Measurements from ENCODE around the gene SOX10. TPM values are rescaled to one million over a fixed set of nuclear protein-coding genes. Genes with fewer than 3 reads are reported as not detected.

Gene SOX10
- total RNA-seq, 1 donor from 2014 or later: not detected

DNA sequence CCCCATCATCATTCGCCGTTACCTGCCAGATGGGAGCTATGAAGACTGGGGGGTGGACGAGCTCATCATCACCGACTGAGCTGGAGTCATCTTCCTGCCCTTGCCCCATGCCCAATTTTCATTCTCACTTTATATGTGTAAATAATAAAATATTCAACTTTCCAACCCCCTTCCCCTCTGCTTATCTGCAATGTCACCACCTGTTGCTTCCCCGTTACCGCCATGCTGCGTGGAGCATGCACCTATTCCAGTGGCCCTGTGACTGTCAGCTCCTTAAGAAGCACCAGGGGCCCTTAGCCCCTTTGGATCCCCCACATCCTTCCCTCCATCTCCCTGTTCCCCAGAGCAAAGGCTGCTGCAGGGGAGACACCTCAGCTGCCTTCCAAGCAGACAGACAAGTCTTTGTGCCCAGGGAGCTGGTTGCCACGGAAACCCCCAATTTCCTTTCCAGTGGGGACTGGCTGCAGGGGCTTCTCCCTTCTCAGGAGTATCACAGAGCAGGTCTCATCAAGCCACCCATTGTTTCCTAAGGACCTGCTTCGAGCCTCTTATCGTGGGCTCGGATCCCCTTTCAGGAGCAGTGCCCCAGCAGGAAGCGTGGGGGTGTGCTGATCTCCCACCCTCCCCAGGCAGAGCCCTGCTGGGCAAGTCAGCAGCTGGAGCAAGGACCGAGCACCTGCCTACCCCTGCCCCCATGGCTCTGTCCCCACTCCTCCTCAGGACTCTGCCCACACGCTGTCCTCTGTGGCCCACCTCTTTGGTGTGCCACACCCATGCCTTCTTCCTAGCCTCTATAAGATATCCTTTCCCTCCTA lies 16.5 kb downstream of the SOX10 start:
- Mint-ChIP-seq H3K27me3 (ENCODE audit: unreplicated experiment) (no peaks in the 10 kb centered on the region), H3K36me3 (ENCODE audit: unreplicated experiment) (peaks cover 26% of the 10 kb centered on the region), H3K27ac (ENCODE audit: unreplicated experiment) (no peak overlapping the region), H3K9me3 (ENCODE audit: unreplicated experiment) (no peaks in the 10 kb centered on the region), H3K4me3 (ENCODE audit: unreplicated experiment) (no peak overlapping the region), H3K4me1 (ENCODE audit: unreplicated experiment) (peaks cover 8% of the 10 kb centered on the region)
- DNase-seq (ENCODE audit: extremely low spot score, unreplicated experiment): no peak
- TF ChIP-seq, protein P1, sequence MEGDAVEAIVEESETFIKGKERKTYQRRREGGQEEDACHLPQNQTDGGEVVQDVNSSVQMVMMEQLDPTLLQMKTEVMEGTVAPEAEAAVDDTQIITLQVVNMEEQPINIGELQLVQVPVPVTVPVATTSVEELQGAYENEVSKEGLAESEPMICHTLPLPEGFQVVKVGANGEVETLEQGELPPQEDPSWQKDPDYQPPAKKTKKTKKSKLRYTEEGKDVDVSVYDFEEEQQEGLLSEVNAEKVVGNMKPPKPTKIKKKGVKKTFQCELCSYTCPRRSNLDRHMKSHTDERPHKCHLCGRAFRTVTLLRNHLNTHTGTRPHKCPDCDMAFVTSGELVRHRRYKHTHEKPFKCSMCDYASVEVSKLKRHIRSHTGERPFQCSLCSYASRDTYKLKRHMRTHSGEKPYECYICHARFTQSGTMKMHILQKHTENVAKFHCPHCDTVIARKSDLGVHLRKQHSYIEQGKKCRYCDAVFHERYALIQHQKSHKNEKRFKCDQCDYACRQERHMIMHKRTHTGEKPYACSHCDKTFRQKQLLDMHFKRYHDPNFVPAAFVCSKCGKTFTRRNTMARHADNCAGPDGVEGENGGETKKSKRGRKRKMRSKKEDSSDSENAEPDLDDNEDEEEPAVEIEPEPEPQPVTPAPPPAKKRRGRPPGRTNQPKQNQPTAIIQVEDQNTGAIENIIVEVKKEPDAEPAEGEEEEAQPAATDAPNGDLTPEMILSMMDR (IDR thresholded peaks at IDR 0.05): no peak

DNA sequence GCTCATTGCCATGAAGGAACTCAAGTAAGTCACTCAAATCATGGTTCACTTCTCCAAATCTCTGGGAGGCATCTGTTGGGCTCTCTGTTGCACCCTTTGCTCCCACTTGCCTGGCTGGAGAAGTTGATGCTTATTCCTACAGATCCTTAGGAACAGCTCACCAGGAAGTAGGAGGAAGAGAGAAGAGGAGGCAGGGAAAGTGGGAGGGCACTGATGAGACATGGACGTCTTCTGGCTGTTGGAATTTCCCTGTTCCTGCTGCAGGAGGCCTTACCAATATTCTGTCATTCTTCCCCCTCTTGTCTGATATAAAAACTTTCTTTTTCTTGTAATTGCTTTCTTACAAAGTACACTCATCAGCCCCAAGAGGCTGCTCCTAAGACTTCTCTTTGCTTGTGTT lies 17.2 kb downstream of the SOX10 start:
- TF ChIP-seq, protein P1 (IDR thresholded peaks at IDR 0.05): no peak
- Mint-ChIP-seq H3K27ac (ENCODE audit: unreplicated experiment) (no peak overlapping the region), H3K4me3 (ENCODE audit: unreplicated experiment) (no peak overlapping the region), H3K4me1 (ENCODE audit: unreplicated experiment) (peaks cover 8% of the 10 kb centered on the region), H3K27me3 (ENCODE audit: unreplicated experiment) (no peaks in the 10 kb centered on the region), H3K36me3 (ENCODE audit: unreplicated experiment) (peaks cover 30% of the 10 kb centered on the region), H3K9me3 (ENCODE audit: unreplicated experiment) (no peaks in the 10 kb centered on the region)
- DNase-seq (ENCODE audit: extremely low spot score, unreplicated experiment): no peak

DNA sequence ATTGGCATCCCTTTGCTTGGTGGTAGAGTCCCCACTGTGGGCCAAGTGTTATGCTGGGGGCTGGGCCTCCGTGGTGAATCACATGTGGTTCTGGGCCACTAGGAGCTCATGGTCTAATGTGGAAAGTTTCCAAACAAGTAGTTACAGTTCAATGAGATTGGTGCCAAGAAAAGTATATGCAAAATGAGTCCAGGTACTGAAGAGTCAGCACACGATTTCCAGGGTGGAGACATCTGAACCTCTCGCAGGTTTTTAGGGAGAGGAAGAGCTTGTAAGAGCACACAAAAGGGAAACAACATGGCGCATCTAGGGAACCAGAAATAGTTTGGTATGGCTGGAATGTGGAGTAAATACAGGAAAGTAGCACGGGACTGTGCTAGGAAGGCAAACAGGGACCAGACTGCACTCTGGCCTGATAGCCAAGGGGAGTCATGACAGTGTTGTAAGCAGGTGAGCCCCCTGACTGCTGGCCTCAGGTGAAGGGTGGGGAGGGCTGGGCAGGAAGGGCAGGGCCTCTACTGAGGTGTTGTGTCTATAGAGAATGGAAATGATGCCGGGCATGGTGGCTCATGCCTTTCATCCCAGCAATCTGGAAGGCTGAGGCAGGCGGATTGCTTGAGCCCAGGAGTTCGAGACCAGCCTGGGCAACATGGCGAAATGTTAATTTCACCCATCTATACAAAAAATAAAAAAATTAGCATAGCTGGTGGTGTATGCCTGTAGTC lies 18.3 kb downstream of the SOX10 start:
- H3K27me3 Mint-ChIP-seq (ENCODE audit: unreplicated experiment): no peaks in the 10 kb centered on the region
- TF ChIP-seq, protein P1 (IDR thresholded peaks at IDR 0.05): no peak
- peaks cover 8% of the 10 kb centered on the region for H3K4me1 Mint-ChIP-seq (ENCODE audit: unreplicated experiment)
- no peak overlapping the region for H3K4me3 Mint-ChIP-seq (ENCODE audit: unreplicated experiment)
- H3K9me3 Mint-ChIP-seq (ENCODE audit: unreplicated experiment): no peaks in the 10 kb centered on the region
- H3K27ac Mint-ChIP-seq (ENCODE audit: unreplicated experiment): peak overlapping the region; percentile 54
- DNase-seq (ENCODE audit: extremely low spot score, unreplicated experiment): no peak
- peaks cover 38% of the 10 kb centered on the region for H3K36me3 Mint-ChIP-seq (ENCODE audit: unreplicated experiment)

DNA sequence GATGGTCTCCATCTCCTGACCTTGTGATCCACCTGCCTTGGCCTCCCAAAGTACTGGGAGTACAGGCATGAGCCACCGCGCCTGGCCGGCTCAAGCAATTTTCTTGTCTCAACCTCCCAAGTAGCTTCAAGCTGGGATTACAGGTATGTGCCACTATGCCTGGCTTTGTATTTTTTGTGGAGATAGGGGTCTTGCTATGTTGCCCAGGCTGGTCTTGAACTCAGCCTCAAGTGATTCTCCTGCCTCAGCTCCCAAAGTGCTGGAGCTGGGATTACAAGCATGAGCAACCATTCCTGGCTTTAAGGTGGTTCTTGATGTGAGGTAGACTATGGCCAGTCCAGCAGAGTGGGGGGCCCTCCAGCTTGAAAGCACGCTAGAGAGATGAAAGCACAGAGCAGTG lies 23.3 kb downstream of the SOX10 start:
- no peak overlapping the region for H3K27ac Mint-ChIP-seq (ENCODE audit: unreplicated experiment)
- no peak for DNase-seq (ENCODE audit: extremely low spot score, unreplicated experiment)
- peaks cover 7% of the 10 kb centered on the region for H3K4me1 Mint-ChIP-seq (ENCODE audit: unreplicated experiment)
- H3K36me3 Mint-ChIP-seq (ENCODE audit: unreplicated experiment): peaks cover 51% of the 10 kb centered on the region
- no peak overlapping the region for H3K4me3 Mint-ChIP-seq (ENCODE audit: unreplicated experiment)
- TF ChIP-seq, protein P1 (IDR thresholded peaks at IDR 0.05): no peak
- no peaks in the 10 kb centered on the region for H3K9me3 Mint-ChIP-seq (ENCODE audit: unreplicated experiment)
- no peaks in the 10 kb centered on the region for H3K27me3 Mint-ChIP-seq (ENCODE audit: unreplicated experiment)

DNA sequence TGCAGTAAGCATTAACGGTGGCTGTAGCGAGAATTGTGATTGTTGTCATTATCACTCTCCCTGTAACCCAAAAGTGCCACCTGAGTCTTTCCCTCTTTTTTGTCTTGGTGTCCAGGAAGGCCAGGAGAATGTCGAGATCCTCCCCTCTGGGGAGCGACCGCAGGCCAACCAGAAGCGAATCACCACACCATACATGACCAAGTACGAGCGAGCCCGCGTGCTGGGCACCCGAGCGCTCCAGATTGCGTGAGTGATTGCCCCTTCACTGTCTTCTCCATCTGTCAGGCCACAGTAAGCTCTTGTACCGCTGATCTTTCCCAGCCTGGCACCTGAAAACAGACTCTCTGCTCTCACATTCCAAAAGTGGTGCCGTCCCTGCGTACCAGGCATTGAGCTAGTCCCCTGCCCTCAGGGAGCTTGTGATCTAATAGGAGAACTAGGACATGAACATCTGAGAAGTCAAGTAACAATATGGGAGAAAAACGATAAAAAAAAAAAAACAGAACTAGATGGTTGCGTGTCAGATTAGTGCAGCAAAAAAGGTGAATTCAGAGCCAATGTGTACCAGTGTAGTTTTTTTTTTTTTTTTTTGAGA lies 25.0 kb downstream of the SOX10 start:
- Mint-ChIP-seq H3K9me3 (ENCODE audit: unreplicated experiment) (no peaks in the 10 kb centered on the region), H3K36me3 (ENCODE audit: unreplicated experiment) (peaks cover 45% of the 10 kb centered on the region), H3K27ac (ENCODE audit: unreplicated experiment) (no peak overlapping the region), H3K27me3 (ENCODE audit: unreplicated experiment) (no peaks in the 10 kb centered on the region), H3K4me3 (ENCODE audit: unreplicated experiment) (no peak overlapping the region), H3K4me1 (ENCODE audit: unreplicated experiment) (peaks cover 7% of the 10 kb centered on the region)
- TF ChIP-seq, protein P1 (IDR thresholded peaks at IDR 0.05): no peak
- no peak for DNase-seq (ENCODE audit: extremely low spot score, unreplicated experiment)
